ENCODE data around the gene REC114.

- TF ChIP-seq CTCF (IDR thresholded peaks at IDR 0.05), result no peak
- TF ChIP-seq POLR2A (IDR thresholded peaks at IDR 0.05), result no peak
Measured at GRCh38 chr15:73426323-73426994, 16.5 kb upstream of the REC114 start.

Measured in uterus (tissue), 2 donors.